IMR-90 (cell line): Measurements from ENCODE around the gene COTL1. TPM values are rescaled to one million over a fixed set of nuclear protein-coding genes. Genes with fewer than 3 reads are reported as not detected.

Experiments
- ATAC-seq: fragments of 200-7000 bp; cut with Tn5 transposase; 2 replicates; pipeline ENCODE4 v1.9.1; 2020; ENCODE audit warnings: low read depth, mild to moderate bottlenecking, moderate library complexity
- BruUV-seq: library from RNA; stranded (reverse); fragments of 400-500 nt; replicated peaks from 2 replicates; lab custom pipeline; 2021; lab: Mats Ljungman, UMichigan
- CTCF ChIA-PET: fragments of 300-600 bp; formaldehyde crosslinking; extraction: SDS; loops from one replicate; lab custom pipeline; 2021; ENCODE audit warnings: antibody characterized with exemption; lab: Yijun Ruan, JAX
- POLR2A ChIA-PET: fragments of 300-600 bp; sonication (Branson Sonifier 250); formaldehyde crosslinking; loops from one replicate; lab custom pipeline; 2022; ENCODE audit warnings: antibody characterized with exemption; ENCODE audit not compliant: unreplicated experiment; lab: Charles Lee
- DNase-seq: peaks from one replicate; pipeline ENCODE4 v3.0.0; 2013
- H2AFZ ChIP-seq: replicated peaks from 2 replicates; pipeline ENCODE3; 2013; ENCODE audit warnings: low read length, mild to moderate bottlenecking; ENCODE audit not compliant: poor library complexity
- H2AK5ac ChIP-seq: 2 replicates; pipeline ENCODE4 v1.6.1; 2013; ENCODE audit warnings: low read depth, low read length, inconsistent platforms
- H2AK9ac ChIP-seq: replicated peaks from 2 replicates; pipeline ENCODE3; 2013; ENCODE audit warnings: mild to moderate bottlenecking, low read depth, low read length, moderate library complexity; ENCODE audit not compliant: poor library complexity
- H2BK120ac ChIP-seq: 2 replicates; pipeline ENCODE4 v1.6.1; 2013; ENCODE audit warnings: low read depth, low read length, inconsistent platforms
- H2BK15ac ChIP-seq: 3 replicates; pipeline ENCODE4 v1.6.1; 2013; ENCODE audit warnings: low read depth, low read length, inconsistent platforms
- H2BK20ac ChIP-seq: 2 replicates; pipeline ENCODE4 v1.6.1; 2013; ENCODE audit warnings: low read depth, mild to moderate bottlenecking, inconsistent platforms, low read length, moderate library complexity
- H2BK5ac ChIP-seq: 2 replicates; pipeline ENCODE4 v1.6.1; 2013; ENCODE audit warnings: mild to moderate bottlenecking, low read depth, low read length, inconsistent platforms; ENCODE audit not compliant: poor library complexity, severe bottlenecking
- H3K14ac ChIP-seq: replicated peaks from 2 replicates; pipeline ENCODE4 v1.6.1; 2013; ENCODE audit warnings: low read depth, low read length, inconsistent platforms
- H3K18ac ChIP-seq: 2 replicates; pipeline ENCODE4 v1.6.1; 2013; ENCODE audit warnings: low read depth, low read length, control low read depth
- H3K23ac ChIP-seq: 2 replicates; pipeline ENCODE4 v1.6.1; 2013; ENCODE audit warnings: low read depth, low read length, inconsistent platforms
- H3K27ac ChIP-seq: 2 replicates; pipeline ENCODE4 v1.5.1; 2013; ENCODE audit warnings: mild to moderate bottlenecking, control low read depth, low read length; ENCODE audit not compliant: insufficient read depth
- H3K27me3 ChIP-seq: 2 replicates; pipeline ENCODE4 v1.6.1; 2013; ENCODE audit warnings: low read length; ENCODE audit not compliant: control insufficient read depth, insufficient read depth
- H3K36me3 ChIP-seq: 2 replicates; pipeline ENCODE4 v1.6.1; 2013; ENCODE audit warnings: low read length, mixed read lengths; ENCODE audit not compliant: control insufficient read depth, insufficient read depth
- H3K4ac ChIP-seq: 2 replicates; pipeline ENCODE4 v1.6.1; 2013; ENCODE audit warnings: low read depth, low read length, inconsistent platforms
- H3K4me1 ChIP-seq: 2 replicates; pipeline ENCODE4 v1.6.1; 2013; ENCODE audit warnings: low read length, mixed read lengths; ENCODE audit not compliant: control insufficient read depth, insufficient read depth
- H3K4me2 ChIP-seq: 2 replicates; pipeline ENCODE4 v1.6.1; 2013; ENCODE audit warnings: low read depth, mild to moderate bottlenecking, control low read depth, low read length, moderate library complexity
- H3K4me3 ChIP-seq: 2 replicates; pipeline ENCODE4 v1.5.1; 2013; ENCODE audit warnings: low read depth, mild to moderate bottlenecking, control low read depth, low read length, moderate library complexity; ENCODE audit not compliant: insufficient read depth
- H3K56ac ChIP-seq: 2 replicates; pipeline ENCODE4 v1.6.1; 2013; ENCODE audit warnings: low read length, inconsistent platforms; ENCODE audit not compliant: insufficient read depth; ENCODE audit errors: extremely low read depth
- H3K79me1 ChIP-seq, 2 experiments: 2 replicates each; pipeline ENCODE4 v1.6.1; 2013; ENCODE audit warnings: low read length in 2 of 2, inconsistent platforms in 1 of 2, low read depth in 1 of 2
- H3K9ac ChIP-seq: 2 replicates; pipeline ENCODE4 v1.6.1; 2013; ENCODE audit warnings: low read depth, low read length, control low read depth
- H3K9me1 ChIP-seq: 2 replicates; pipeline ENCODE4 v1.6.1; 2013; ENCODE audit warnings: low read length, inconsistent platforms; ENCODE audit not compliant: insufficient read depth
- H3K9me3 ChIP-seq: 2 replicates; pipeline ENCODE4 v1.6.1; 2013; ENCODE audit warnings: low read length; ENCODE audit not compliant: control insufficient read depth, insufficient read depth
- H4K20me1 ChIP-seq: 2 replicates; pipeline ENCODE4 v1.6.1; 2013; ENCODE audit warnings: low read length, inconsistent platforms; ENCODE audit not compliant: insufficient read depth
- H4K5ac ChIP-seq: 2 replicates; pipeline ENCODE4 v1.6.1; 2013; ENCODE audit warnings: mild to moderate bottlenecking, low read depth, low read length, control low read depth
- H4K8ac ChIP-seq, 2 experiments: 2 replicates each; pipeline ENCODE4 v1.6.1; 2013; ENCODE audit warnings: low read depth in 2 of 2, low read length in 2 of 2, control low read depth in 1 of 2, inconsistent platforms in 1 of 2
- H4K91ac ChIP-seq: 2 replicates; pipeline ENCODE4 v1.6.1; 2013; ENCODE audit warnings: low read depth, low read length, inconsistent platforms; ENCODE audit not compliant: insufficient read depth
- BHLHE40 ChIP-seq: fragments of 150-350 bp; IDR thresholded peaks from 2 replicates; pipeline ENCODE4 v1.6.1; 2016; ENCODE audit warnings: mild to moderate bottlenecking, low read depth, low read length
- POLR2A ChIP-seq: IDR thresholded peaks from 2 replicates; pipeline ENCODE4 v1.6.1; 2012; ENCODE audit warnings: mild to moderate bottlenecking, low read depth, low read length
- RAD21 ChIP-seq: IDR thresholded peaks from 2 replicates; pipeline ENCODE4 v1.6.1; 2012; ENCODE audit warnings: low read length, improper control_type of control experiment
- RFX5 ChIP-seq: IDR thresholded peaks from 2 replicates; pipeline ENCODE4 v1.8.0; 2012; ENCODE audit warnings: low read depth, mild to moderate bottlenecking, low read length, moderate library complexity
- WGBS, 2 experiments: methylation state at CpG; one replicate each; pipeline versions ENCODE4 v1.1.5 to v1.1.7; 2013; ENCODE audit warnings: missing lambda C conversion rate in 2 of 2; ENCODE audit not compliant: insufficient read length in 1 of 2; ENCODE audit errors: extremely low coverage in 2 of 2; 5-methylcytosine and 5-hydroxymethylcytosine counted together
- dilution Hi-C: fragments of 300-500 bp; cut with HindIII; formaldehyde crosslinking; loops from one replicate; pipeline ENCODE4 v1.14.3; 2018; ENCODE audit warnings: low sequenced_read_pairs; ENCODE audit not compliant: unreplicated experiment
- in situ Hi-C: fragments of 300-500 bp; cut with MboI; formaldehyde crosslinking; loops from 3 replicates; pipeline ENCODE4 v1.14.3; 2019; ENCODE audit warnings: low sequenced_read_pairs, inconsistent platforms, mixed read lengths
- intact Hi-C: fragments of 100-400 bp; cut with micrococcal nuclease; formaldehyde crosslinking; loops from 2 replicates; pipeline ENCODE4 v1.10.0; 2022
- polyA plus RNA-seq, 3 experiments: library from polyadenylated mRNA; depleted of rRNA; stranded (reverse); fragments of >200 nt; gene quantifications; 2 replicates each; pipeline ENCODE4 v1.2.3, GENCODE V29; 2012; ENCODE audit warnings: low replicate concordance in 1 of 3
- total RNA-seq: library from RNA; depleted of rRNA; stranded (reverse); fragments of >200 nt; gene quantifications from 2 replicates; pipeline ENCODE4 v1.2.3, GENCODE V29; 2012

COTL1 gene
- total and polyA plus RNA-seq, 2 of the 4 experiments (the other 2 are of a cell fraction) = 144 to 258 TPM

DNA sequence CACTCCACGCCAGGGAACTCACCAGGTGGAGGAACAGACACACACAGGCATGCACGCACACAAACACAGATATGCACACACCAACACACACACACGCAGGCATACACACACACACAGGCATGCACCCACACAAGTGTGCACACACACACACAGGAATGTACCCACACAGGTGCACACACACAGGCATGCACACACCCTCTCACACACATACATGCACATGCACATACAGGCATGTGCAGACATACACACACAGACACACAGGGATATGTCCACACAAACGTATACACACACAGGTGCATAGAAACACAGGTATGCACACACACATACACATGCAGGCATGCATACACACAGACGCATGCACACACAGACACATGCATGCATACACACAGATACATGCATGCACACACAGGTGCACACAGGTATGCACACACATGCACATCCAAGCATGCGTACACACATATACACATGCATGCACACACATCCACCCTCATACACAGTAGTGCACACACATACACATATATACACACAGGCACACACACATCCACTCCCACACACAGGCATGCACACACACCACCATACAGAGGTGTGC lies 39.2 kb downstream of the COTL1 start:
- H2BK20ac ChIP-seq = no peak overlapping the region
- H2AFZ ChIP-seq = no peak overlapping the region
- H3K27ac ChIP-seq = no peak overlapping the region
- intact Hi-C loops = no loop called here
- ChIA-PET CTCF (no interaction called here), POLR2A (no interaction called here)
- H3K4me3 ChIP-seq = no peak overlapping the region
- H4K91ac ChIP-seq = no peak overlapping the region
- TF ChIP-seq POLR2A (no peak), RFX5 (no peak), BHLHE40 (no peak), RAD21 (no peak)
- BruUV-seq = no TSS peak
- H2BK5ac ChIP-seq = no peak overlapping the region
- no peak overlapping the region for H3K18ac ChIP-seq
- in situ Hi-C loops = no loop called here
- no peak overlapping the region for H3K4ac ChIP-seq
- no peak for DNase-seq
- H2BK120ac ChIP-seq = no peak overlapping the region
- H3K4me2 ChIP-seq = no peak overlapping the region
- H4K8ac ChIP-seq = no peak overlapping the region
- H3K9me3 ChIP-seq = no peaks in the 10 kb centered on the region
- H2AK9ac ChIP-seq = no peak overlapping the region
- H3K4me1 ChIP-seq = peaks cover 12% of the 10 kb centered on the region
- 92% methylated on average over 4 of the region's 6 CpGs; no CpG with 5 or more reads in 1 of the 2 experiments for WGBS, 2 experiments
- no peak overlapping the region for H4K5ac ChIP-seq
- dilution Hi-C loops = no loop called here
- H3K79me1 ChIP-seq = peaks cover 32 to 95% of the 10 kb centered on the region in 2 experiments
- H3K9me1 ChIP-seq = peaks cover 22% of the 10 kb centered on the region
- H3K23ac ChIP-seq = no peak overlapping the region
- H3K36me3 ChIP-seq = peaks cover 28% of the 10 kb centered on the region
- no peak overlapping the region for H3K9ac ChIP-seq
- H4K20me1 ChIP-seq = peaks cover 86% of the 10 kb centered on the region
- H2BK15ac ChIP-seq = no peak overlapping the region
- no peak overlapping the region for H2AK5ac ChIP-seq
- no peak for ATAC-seq
- H3K56ac ChIP-seq = no peak overlapping the region
- H3K27me3 ChIP-seq = no peaks in the 10 kb centered on the region
- H3K14ac ChIP-seq = no peak overlapping the region
